Lung (tissue), 12 donors: ENCODE results near the gene STH. TPM values are rescaled to one million over a fixed set of nuclear protein-coding genes. Genes with fewer than 3 reads are reported as not detected.

Experiments
- ATAC-seq: fragments of 200-7000 bp; cut with Tn5 transposase; one replicate; pipeline ENCODE4 v1.9.1; 2020; ENCODE audit warnings: moderate number of reproducible peaks; ENCODE audit not compliant: insufficient read depth, low FRiP score
- DNase-seq, 3 donors: peaks; one replicate each; pipeline ENCODE4 v3.0.0-alpha.2; 2013 to 2017
- H3K27ac ChIP-seq, 2 donors: one replicate each; pipeline ENCODE4 v1.5.1; 2013; ENCODE audit warnings: mild to moderate bottlenecking in 2 of 2, moderate library complexity in 2 of 2, control low read depth in 1 of 2, inconsistent platforms in 1 of 2, low read depth in 1 of 2, low read length in 1 of 2
- H3K27me3 ChIP-seq, 3 donors: one replicate each; pipeline ENCODE4 v1.5.1; 2013; ENCODE audit warnings: low read length in 2 of 3; ENCODE audit not compliant: control insufficient read depth in 3 of 3, insufficient read depth in 3 of 3
- H3K36me3 ChIP-seq, 4 donors: one replicate each; pipeline ENCODE4 v1.5.1; 2013; ENCODE audit warnings: low read length in 4 of 4, mild to moderate bottlenecking in 1 of 4, moderate library complexity in 1 of 4; ENCODE audit not compliant: control insufficient read depth in 4 of 4, insufficient read depth in 4 of 4
- H3K4me1 ChIP-seq, 5 donors: one replicate each; pipeline ENCODE4 v1.5.1; 2013; ENCODE audit warnings: low read length in 5 of 5, mild to moderate bottlenecking in 2 of 5, moderate library complexity in 1 of 5; ENCODE audit not compliant: control insufficient read depth in 5 of 5, insufficient read depth in 5 of 5
- H3K4me3 ChIP-seq: one replicate; pipeline ENCODE4 v1.5.1; 2013; ENCODE audit warnings: mild to moderate bottlenecking, control low read depth, moderate library complexity
- H3K9ac ChIP-seq, 2 donors: one replicate each; pipeline ENCODE4 v1.5.1; 2013; ENCODE audit warnings: low read length in 2 of 2, control low read depth in 1 of 2; ENCODE audit not compliant: insufficient read depth in 1 of 2
- H3K9me3 ChIP-seq, 4 donors: one replicate each; pipeline ENCODE4 v1.5.1; 2013; ENCODE audit warnings: low read length in 3 of 4, mild to moderate bottlenecking in 1 of 4, moderate library complexity in 1 of 4; ENCODE audit not compliant: control insufficient read depth in 4 of 4, insufficient read depth in 3 of 4
- CTCF ChIP-seq: IDR thresholded peaks from 2 replicates; pipeline ENCODE4 v1.5.1; 2012; ENCODE audit warnings: mild to moderate bottlenecking; ENCODE audit errors: control extremely low read depth, extremely low read depth
- WGBS, 2 donors: extraction: QIAGEN DNeasy Blood & Tissue Kit; methylation state at CpG; one replicate each; pipeline ENCODE4 v1.1.7; 2013; 5-methylcytosine and 5-hydroxymethylcytosine counted together
- polyA plus RNA-seq, 2 donors: library from polyadenylated mRNA; stranded (reverse); fragments of 200-250 nt; gene quantifications; one replicate each; pipeline ENCODE4 v1.2.1, GENCODE V29; 2013
- total RNA-seq, 2 donors: library from RNA; depleted of rRNA in 1 of 2; stranded (reverse); fragments of >200 nt in 1 of 2; gene quantifications; one replicate each; pipeline ENCODE4 v1.2.1, GENCODE V29; 2014 to 2021
- donor health status: control.
- donor health status: control.
- donor health status: Bipolar disorder and iron deficiency.
- donor health status: healthy.
- donor health status: DM: yes; HTN: yes; CAD: no.

Gene STH
- total and polyA plus RNA-seq, 4 donors: not detected

GRCh38 chr17:46010597-46011186 lies 11.6 kb downstream of the STH start:
- Histone ChIP-seq H3K36me3 (no peaks in the 10 kb centered on the region), H3K27me3 (no peaks in the 10 kb centered on the region), H3K9me3 (no peaks in the 10 kb centered on the region), H3K9ac (no peak overlapping the region), H3K4me3 (no peak overlapping the region), H3K4me1 (peaks cover 0 to 12% (median 3%) of the 10 kb centered on the region in 5 donors), H3K27ac (no peak overlapping the region)
- no peak for TF ChIP-seq CTCF
- ATAC-seq (no peak), DNase-seq (no peak)
- WGBS, 2 donors: 83 to 88% methylated on average over 16 of the region's 16 CpGs

- DNase-seq: no peak
- H3K27ac ChIP-seq: no peak overlapping the region
- no peaks in the 10 kb centered on the region for H3K9me3 ChIP-seq
- H3K36me3 ChIP-seq: no peaks in the 10 kb centered on the region
- no peak for TF ChIP-seq CTCF
- H3K4me3 ChIP-seq: no peak overlapping the region
- no peak for ATAC-seq
- 87 to 90% methylated on average over 28 of the region's 28 CpGs for WGBS, 2 donors
- no peaks in the 10 kb centered on the region for H3K27me3 ChIP-seq
- H3K4me1 ChIP-seq: peaks cover 0 to 12% (median 3%) of the 10 kb centered on the region in 5 donors
- no peak overlapping the region for H3K9ac ChIP-seq
Measured at GRCh38 chr17:46011711-46012505, 12.9 kb downstream of the STH start.

GRCh38 chr17:46012506-46013079 lies 13.5 kb downstream of the STH start:
- Histone ChIP-seq H3K4me1 (peaks cover 0 to 12% (median 3%) of the 10 kb centered on the region in 5 donors), H3K27ac (no peak overlapping the region), H3K27me3 (no peaks in the 10 kb centered on the region), H3K9ac (no peak overlapping the region), H3K4me3 (no peak overlapping the region), H3K9me3 (no peaks in the 10 kb centered on the region), H3K36me3 (no peaks in the 10 kb centered on the region)
- no peak for TF ChIP-seq CTCF
- DNase-seq (no peak), ATAC-seq (no peak)
- 80 to 91% methylated on average over 10 to 11 of the region's 11 CpGs for WGBS, 2 donors
